Naive B cell (primary cell): ENCODE data around the gene GRK5. TPM values are rescaled to one million over a fixed set of nuclear protein-coding genes. Genes with fewer than 3 reads are reported as not detected.
"Not testable (repeated sequence)": the region's sequence is repeated elsewhere in the genome, so short reads cannot be mapped to it uniquely, and the experiment has no call there.

Source experiments
- ATAC-seq, 2 donors: fragments of 150-1000 bp; cut with Tn5 transposase; 2 replicates each; pipeline ENCODE4 v1.10.0; 2021; ENCODE audit warnings: low read depth in 2 of 2, mild to moderate bottlenecking in 2 of 2, moderate library complexity in 2 of 2
- DNase-seq: peaks from one replicate; pipeline ENCODE4 v3.0.0; 2022
- H3K27ac Mint-ChIP-seq, 6 donors: one replicate each; pipeline ENCODE4 v1.8.0; 2020 to 2022; ENCODE audit warnings: mild to moderate bottlenecking in 6 of 6, mixed read lengths in 6 of 6, moderate library complexity in 5 of 6, inconsistent platforms in 2 of 6
- H3K27me3 Mint-ChIP-seq, 3 donors: one replicate each; pipeline ENCODE4 v1.8.0; 2021 to 2022; ENCODE audit warnings: mixed read lengths in 3 of 3, mild to moderate bottlenecking in 1 of 3
- H3K36me3 Mint-ChIP-seq, 2 donors: one replicate each; pipeline ENCODE4 v1.8.0; 2020 to 2022; ENCODE audit warnings: mixed read lengths in 2 of 2, inconsistent platforms in 1 of 2, mild to moderate bottlenecking in 1 of 2
- H3K4me1 Mint-ChIP-seq, 3 donors: one replicate each; pipeline ENCODE4 v1.8.0; 2020 to 2022; ENCODE audit warnings: mixed read lengths in 3 of 3, inconsistent platforms in 1 of 3, mild to moderate bottlenecking in 1 of 3, moderate library complexity in 1 of 3
- H3K4me3 Mint-ChIP-seq, 8 donors: one replicate each; pipeline ENCODE4 v1.8.0; 2020 to 2022; ENCODE audit warnings: mild to moderate bottlenecking in 8 of 8, mixed read lengths in 8 of 8, moderate library complexity in 8 of 8, inconsistent platforms in 2 of 8
- H3K9me3 Mint-ChIP-seq, 7 donors: one replicate each; pipeline ENCODE4 v1.8.0; 2020 to 2022; ENCODE audit warnings: mixed read lengths in 7 of 7, mild to moderate bottlenecking in 5 of 7, inconsistent platforms in 2 of 7, moderate library complexity in 1 of 7
- polyA plus RNA-seq, 6 donors: library from polyadenylated mRNA; unstranded; fragments of 300-500 nt; fragmentation: Illumina TruSeq; gene quantifications; one replicate each; pipeline ENCODE4 v1.2.3, GENCODE V29; 2021; ENCODE audit warnings: low read depth in 6 of 6

The GRK5 gene
- polyA plus RNA-seq, 6 donors from 2014 or later: 7.2 to 24.6 (median 13.7) TPM

DNA sequence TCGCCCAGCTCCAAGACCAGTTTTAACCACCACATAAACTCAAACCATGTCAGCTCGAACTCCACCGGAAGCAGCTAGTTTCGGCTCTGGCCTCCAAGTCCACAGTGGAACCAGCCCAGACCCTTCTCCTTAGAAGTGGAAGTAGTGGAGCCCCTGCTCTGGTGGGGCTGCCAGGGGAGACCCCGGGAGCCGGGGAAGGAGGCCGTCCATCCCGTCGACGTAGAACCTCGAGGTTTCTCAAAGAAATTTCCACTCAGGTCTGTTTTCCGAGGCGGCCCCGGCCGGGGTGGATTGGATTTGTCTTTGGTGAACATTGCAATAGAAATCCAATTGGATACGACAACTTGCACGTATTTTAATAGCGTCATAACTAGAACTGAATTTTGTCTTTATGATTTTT lies 247.6 kb downstream of the GRK5 start:
- Mint-ChIP-seq H3K4me3 (no peak overlapping the region), H3K36me3 (peaks cover 1 to 14% of the 10 kb centered on the region in 2 donors), H3K27me3 (no peaks in the 10 kb centered on the region), H3K4me1 (peaks cover 12 to 14% (median 12%) of the 10 kb centered on the region in 3 donors), H3K27ac (peak overlapping the region in 3 of 6 donors; percentile 39 to 79 (median 53)), H3K9me3 (no peaks in the 10 kb centered on the region)
- no peak for ATAC-seq
- no peak for DNase-seq

- no peak for DNase-seq
- Mint-ChIP-seq H3K36me3 (peaks cover 0 to 9% of the 10 kb centered on the region in 2 donors), H3K27ac (peak overlapping the region in 3 of 6 donors; percentile 21 to 74 (median 32)), H3K27me3 (no peaks in the 10 kb centered on the region), H3K9me3 (no peaks in the 10 kb centered on the region), H3K4me3 (peak overlapping the region in 1 of 8 donors; percentile 20), H3K4me1 (peaks cover 7 to 12% (median 9%) of the 10 kb centered on the region in 3 donors)
- no peak for ATAC-seq
Measured at GRCh38 chr10:119455609-119456434, 248.5 kb downstream of the GRK5 start.

- no peak overlapping the region for H3K27ac Mint-ChIP-seq
- no peaks in the 10 kb centered on the region for H3K27me3 Mint-ChIP-seq
- H3K36me3 Mint-ChIP-seq: peaks cover 0 to 9% of the 10 kb centered on the region in 2 donors
- peak overlapping the region in 1 of 8 donors; percentile 47 for H3K4me3 Mint-ChIP-seq
- ATAC-seq: no peak
- H3K9me3 Mint-ChIP-seq: no peaks in the 10 kb centered on the region
- DNase-seq: no peak
- H3K4me1 Mint-ChIP-seq: peaks cover 7 to 12% (median 12%) of the 10 kb centered on the region in 3 donors
Measured at GRCh38 chr10:119456435-119456810, 249.1 kb downstream of the GRK5 start.

- H3K27ac Mint-ChIP-seq: peak overlapping the region in 1 of 6 donors; percentile 18
- no peaks in the 10 kb centered on the region for H3K27me3 Mint-ChIP-seq
- peaks cover 7 to 24% (median 17%) of the 10 kb centered on the region in 3 donors for H3K4me1 Mint-ChIP-seq
- no peak overlapping the region for H3K4me3 Mint-ChIP-seq
- DNase-seq: no peak
- H3K36me3 Mint-ChIP-seq: peaks cover 0 to 18% of the 10 kb centered on the region in 2 donors
- peaks cover 0 to 9% (median 1%) of the 10 kb centered on the region in 7 donors for H3K9me3 Mint-ChIP-seq
- no peak for ATAC-seq
Measured at GRCh38 chr10:119457966-119458766, 250.8 kb downstream of the GRK5 start.

- H3K27ac Mint-ChIP-seq: peak overlapping the region in 1 of 6 donors; percentile 35
Measured at GRCh38 chr10:119459681-119460340, 252.4 kb downstream of the GRK5 start.

DNA sequence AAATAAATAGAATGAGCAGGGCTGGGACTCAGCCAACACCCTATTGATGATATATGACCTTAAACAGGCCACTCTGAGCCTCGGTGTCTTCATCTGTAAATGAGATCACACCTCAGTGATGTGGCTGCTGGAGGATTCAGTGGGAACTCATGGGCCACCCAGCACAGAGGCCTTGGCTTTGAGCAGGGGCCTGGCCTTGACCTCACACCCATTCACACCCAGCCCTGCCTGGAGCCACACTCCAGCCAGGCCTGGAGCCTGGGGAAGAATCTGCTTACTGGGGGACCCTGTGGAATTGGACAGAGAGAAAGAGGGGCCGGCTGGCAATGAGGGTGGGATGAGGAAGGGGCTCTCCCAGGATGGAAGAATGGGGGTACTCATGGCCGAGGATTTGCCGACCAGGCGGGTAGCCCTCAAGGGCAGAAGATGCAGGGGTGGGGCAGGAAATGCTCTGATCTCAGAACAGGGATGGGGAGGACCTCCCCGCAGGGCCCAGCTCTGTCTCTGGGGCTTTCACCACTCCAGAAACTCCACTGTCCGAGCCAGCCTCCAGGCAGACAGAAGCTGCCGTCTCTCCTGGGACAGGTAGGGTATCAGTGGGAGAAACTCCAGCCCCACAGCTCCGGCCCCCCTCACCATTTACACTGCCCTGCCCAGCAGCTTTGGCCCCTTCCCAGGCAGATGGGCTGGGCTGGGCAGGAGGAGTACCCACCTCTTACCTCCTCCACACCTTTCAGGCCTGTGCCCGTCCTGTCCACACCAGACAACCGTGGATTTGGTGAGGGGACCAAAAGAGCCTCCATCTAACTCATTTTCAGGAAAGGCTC lies 253.2 kb downstream of the GRK5 start:
- Mint-ChIP-seq H3K4me1 (peaks cover 5 to 20% (median 9%) of the 10 kb centered on the region in 3 donors), H3K4me3 (peak overlapping the region in 1 of 8 donors; percentile 22), H3K36me3 (peaks cover 0 to 9% of the 10 kb centered on the region in 2 donors), H3K9me3 (peaks cover 0 to 14% (median 7%) of the 10 kb centered on the region in 7 donors), H3K27ac (peak overlapping the region in 4 of 6 donors; percentile 35 to 70 (median 48)), H3K27me3 (peaks cover 0 to 11% (median 7%) of the 10 kb centered on the region in 3 donors)
- ATAC-seq (no peak), DNase-seq (no peak)

More at GRCh38 chr10:119459681-119460340, 252.4 kb downstream of the GRK5 start:
- DNase-seq (no peak), ATAC-seq (no peak)
- peaks cover 0 to 3% (median 0%) of the 10 kb centered on the region in 3 donors for H3K27me3 Mint-ChIP-seq
- H3K4me1 Mint-ChIP-seq: peaks cover 7 to 24% (median 13%) of the 10 kb centered on the region in 3 donors
- peaks cover 0 to 14% (median 5%) of the 10 kb centered on the region in 7 donors for H3K9me3 Mint-ChIP-seq
- H3K36me3 Mint-ChIP-seq: peaks cover 0 to 9% of the 10 kb centered on the region in 2 donors
- H3K4me3 Mint-ChIP-seq: no peak overlapping the region

- no peak overlapping the region for H3K4me3 Mint-ChIP-seq
Measured at GRCh38 chr10:119461380-119461779, 254.0 kb downstream of the GRK5 start.

GRCh38 chr10:119461923-119462322 lies 254.6 kb downstream of the GRK5 start:
- Mint-ChIP-seq H3K36me3 (peaks cover 0 to 9% of the 10 kb centered on the region in 2 donors), H3K4me3 (peak overlapping the region in 1 of 8 donors; percentile 22), H3K4me1 (peaks cover 0 to 15% (median 4%) of the 10 kb centered on the region in 3 donors), H3K27ac (no peak overlapping the region), H3K27me3 (peaks cover 0 to 13% (median 8%) of the 10 kb centered on the region in 3 donors), H3K9me3 (peaks cover 0 to 14% (median 7%) of the 10 kb centered on the region in 7 donors)
- ATAC-seq: peak; percentile 45 to 54
- no peak for DNase-seq

More at GRCh38 chr10:119461380-119461779, 254.0 kb downstream of the GRK5 start:
- H3K27me3 Mint-ChIP-seq: peaks cover 0 to 13% (median 8%) of the 10 kb centered on the region in 3 donors
- peaks cover 0 to 9% of the 10 kb centered on the region in 2 donors for H3K36me3 Mint-ChIP-seq
- ATAC-seq (no peak), DNase-seq (no peak)
- peaks cover 0 to 15% (median 4%) of the 10 kb centered on the region in 3 donors for H3K4me1 Mint-ChIP-seq
- no peak overlapping the region for H3K27ac Mint-ChIP-seq
- H3K9me3 Mint-ChIP-seq: peaks cover 0 to 14% (median 7%) of the 10 kb centered on the region in 7 donors

GRCh38 chr10:119462773-119463172 lies 255.4 kb downstream of the GRK5 start:
- DNase-seq (no peak), ATAC-seq (no peak)
- H3K4me1 Mint-ChIP-seq: peaks cover 0 to 15% (median 4%) of the 10 kb centered on the region in 3 donors
- H3K27me3 Mint-ChIP-seq: peaks cover 0 to 13% (median 8%) of the 10 kb centered on the region in 3 donors
- peaks cover 0 to 14% (median 7%) of the 10 kb centered on the region in 7 donors for H3K9me3 Mint-ChIP-seq
- H3K36me3 Mint-ChIP-seq: peaks cover 0 to 9% of the 10 kb centered on the region in 2 donors
- H3K27ac Mint-ChIP-seq: no peak overlapping the region
- H3K4me3 Mint-ChIP-seq: no peak overlapping the region

GRCh38 chr10:119463195-119463594 lies 255.8 kb downstream of the GRK5 start:
- Mint-ChIP-seq H3K27me3 (peaks cover 0 to 13% (median 8%) of the 10 kb centered on the region in 3 donors), H3K9me3 (peaks cover 0 to 14% (median 7%) of the 10 kb centered on the region in 7 donors), H3K4me1 (peaks cover 0 to 15% (median 4%) of the 10 kb centered on the region in 3 donors), H3K27ac (peak overlapping the region in 1 of 6 donors; percentile 35)
- not testable (repeated sequence) for ATAC-seq, H3K4me3 Mint-ChIP-seq, DNase-seq, H3K36me3 Mint-ChIP-seq

DNA sequence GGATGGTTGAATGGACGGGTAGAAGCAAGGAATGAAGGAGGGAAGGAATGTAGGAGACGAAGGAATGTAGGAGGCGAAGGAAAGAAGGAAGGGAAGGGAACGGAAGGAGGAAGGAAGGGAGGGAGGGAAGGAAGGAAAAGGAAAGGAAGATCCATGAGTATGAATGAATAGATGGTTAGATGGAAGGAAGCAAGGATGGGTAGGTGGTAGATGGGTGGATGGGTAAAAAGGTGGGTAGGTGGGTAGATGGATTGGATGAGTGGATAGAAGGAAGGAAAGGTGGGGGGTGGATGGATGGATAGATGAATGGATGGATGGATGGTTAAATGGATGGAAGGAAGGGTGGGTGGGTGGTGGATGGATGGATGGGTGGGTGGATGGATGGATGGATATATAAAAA lies 257.7 kb downstream of the GRK5 start:
- Mint-ChIP-seq H3K4me1 (peaks cover 0 to 15% (median 4%) of the 10 kb centered on the region in 3 donors), H3K36me3 (peaks cover 0 to 9% of the 10 kb centered on the region in 2 donors), H3K4me3 (no peak overlapping the region), H3K27ac (peak overlapping the region in 2 of 6 donors; percentile 65 to 71), H3K27me3 (peaks cover 0 to 13% (median 8%) of the 10 kb centered on the region in 3 donors), H3K9me3 (peaks cover 2 to 15% (median 9%) of the 10 kb centered on the region in 7 donors)
- ATAC-seq (no peak), DNase-seq (no peak)

- peaks cover 0 to 9% of the 10 kb centered on the region in 2 donors for H3K36me3 Mint-ChIP-seq
- H3K27me3 Mint-ChIP-seq: peaks cover 5 to 13% (median 8%) of the 10 kb centered on the region in 3 donors
- no peak for ATAC-seq
- DNase-seq: no peak
- peaks cover 0 to 21% (median 5%) of the 10 kb centered on the region in 3 donors for H3K4me1 Mint-ChIP-seq
- no peak overlapping the region for H3K27ac Mint-ChIP-seq
- peaks cover 2 to 16% (median 13%) of the 10 kb centered on the region in 7 donors for H3K9me3 Mint-ChIP-seq
- no peak overlapping the region for H3K4me3 Mint-ChIP-seq
Measured at GRCh38 chr10:119466076-119466475, 258.7 kb downstream of the GRK5 start.
